GM18505 (cell line): ENCODE results near the gene TRIM6.

Experiments
- ATAC-seq: cut with Tn5 transposase; IDR thresholded peaks from one replicate; pipeline ENCODE4 v1.9.1; 2021; ENCODE audit not compliant: unreplicated experiment
- POLR2A ChIP-seq: IDR thresholded peaks from 4 replicates; pipeline ENCODE4 v1.6.1; 2011; ENCODE audit warnings: borderline replicate concordance; ENCODE audit not compliant: insufficient read depth, insufficient read length; ENCODE audit errors: extremely low read depth

The TRIM6 gene

GRCh38 chr11:5658318-5658717, 61.9 kb downstream of the TRIM6 start:
- TF ChIP-seq POLR2A = no peak
- no peak for ATAC-seq
